HG02623 (cell line): ENCODE results near the gene LRRC49.

Source experiments
- ATAC-seq: cut with Tn5 transposase; IDR thresholded peaks from one replicate; pipeline ENCODE4 v1.9.1; 2021; ENCODE audit warnings: moderate library complexity; ENCODE audit not compliant: unreplicated experiment

LRRC49 gene

DNA sequence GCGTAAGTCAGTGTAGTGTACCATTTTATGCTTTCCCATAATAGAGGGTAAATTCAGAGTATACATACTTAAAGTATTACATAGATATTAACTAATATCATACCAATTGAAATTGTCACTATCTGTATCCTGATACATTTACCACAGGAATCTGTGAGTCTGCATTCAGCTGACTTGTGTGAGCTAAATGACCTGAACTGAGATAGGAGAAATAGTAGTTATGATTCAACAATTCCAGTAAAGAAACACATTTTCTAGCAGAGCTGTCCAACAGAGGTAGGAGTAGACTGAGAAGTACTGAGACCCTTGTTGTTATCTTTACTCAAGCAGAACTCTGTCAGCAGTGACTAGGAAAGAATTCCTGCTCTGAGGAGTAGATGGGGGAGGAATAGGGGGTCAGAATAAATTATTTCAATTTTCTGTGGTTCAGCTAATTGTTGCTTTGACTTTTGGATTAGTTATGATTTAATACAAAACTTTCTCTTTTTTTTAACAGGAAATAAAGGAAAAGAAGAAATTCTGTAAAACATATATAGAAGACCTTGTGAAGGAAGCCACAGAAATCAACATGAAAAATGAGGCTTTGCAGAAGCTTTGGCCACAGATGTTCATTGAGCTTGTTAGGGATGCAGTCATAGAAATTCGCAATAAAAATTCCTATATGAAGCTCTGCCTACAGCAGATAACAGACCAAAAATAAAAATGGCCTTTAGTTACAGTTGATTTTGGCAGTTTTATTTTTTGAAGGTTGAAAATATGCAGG, 156.5 kb downstream of the LRRC49 start:
- ATAC-seq: no peak

DNA sequence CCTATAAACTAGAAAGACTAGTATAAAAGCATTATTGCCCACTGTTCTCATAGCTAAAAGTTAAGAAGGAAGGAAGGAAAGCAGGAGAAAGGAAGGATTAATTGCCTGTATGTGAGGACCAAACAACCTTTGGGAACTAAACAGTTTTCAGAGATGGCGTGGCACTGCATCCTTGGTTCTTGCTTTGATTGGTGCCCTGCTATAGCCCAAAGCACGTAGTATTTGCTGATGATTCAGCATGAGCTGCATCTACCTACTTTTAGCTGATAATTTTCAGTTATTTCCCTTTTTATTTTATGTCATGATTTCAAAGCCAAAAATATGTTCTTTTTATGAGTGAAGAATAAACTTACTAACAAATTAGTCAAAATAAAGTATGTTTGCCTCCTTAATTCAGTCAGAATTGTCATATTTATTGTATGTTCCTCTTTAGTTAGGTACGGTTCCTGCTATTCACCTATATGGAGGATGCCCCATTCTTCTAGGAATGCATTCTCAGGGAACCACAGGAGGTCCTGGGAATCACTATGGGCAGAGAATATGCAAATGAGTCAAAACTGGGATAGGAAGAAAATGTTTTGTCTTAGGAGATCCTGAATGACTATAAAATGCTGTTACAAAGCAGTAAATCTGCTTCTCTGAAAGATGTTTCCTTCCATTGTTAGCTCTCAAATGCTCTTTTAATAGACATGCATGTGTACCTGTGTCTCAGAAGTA, 157.2 kb downstream of the LRRC49 start:
- ATAC-seq: no peak

DNA sequence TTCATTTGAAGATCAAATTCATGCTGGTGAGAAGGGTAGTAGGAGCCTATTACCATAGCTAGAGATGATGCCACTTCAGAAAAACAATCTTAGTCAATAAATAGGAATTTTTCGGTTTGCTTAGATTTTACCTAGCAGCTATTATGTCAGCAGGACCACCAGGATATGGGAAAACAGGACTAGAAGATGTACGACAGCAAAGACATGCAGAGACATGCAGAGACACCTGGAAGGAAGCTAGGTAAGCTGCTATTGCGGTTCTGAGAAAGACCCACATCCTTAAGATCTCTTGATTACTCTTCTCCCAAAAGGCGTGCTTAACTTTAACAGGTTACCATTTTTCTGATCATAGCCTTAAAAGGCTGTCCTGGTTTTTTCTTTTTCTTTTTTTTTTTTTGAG, 157.8 kb downstream of the LRRC49 start:
- no peak for ATAC-seq

DNA sequence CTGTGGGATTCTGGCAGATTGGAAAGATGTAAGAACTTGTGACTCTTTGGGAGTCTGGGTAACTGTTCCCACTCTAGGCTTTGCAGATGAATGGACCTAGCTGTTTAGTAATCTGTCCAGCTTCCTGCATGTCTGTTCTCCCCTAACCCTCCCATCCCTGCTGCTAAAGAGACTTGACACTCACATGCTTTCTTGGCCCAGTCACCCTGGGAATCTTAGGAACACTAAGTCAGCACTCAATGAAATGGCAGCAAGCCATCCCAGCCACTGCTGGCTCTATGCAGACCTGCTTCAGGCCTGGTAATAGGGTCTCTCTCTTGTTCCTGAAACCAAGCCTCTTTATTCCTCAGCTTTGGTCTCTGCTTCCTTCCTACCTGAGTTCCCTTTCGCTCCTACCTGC, 158.9 kb downstream of the LRRC49 start:
- no peak for ATAC-seq

DNA sequence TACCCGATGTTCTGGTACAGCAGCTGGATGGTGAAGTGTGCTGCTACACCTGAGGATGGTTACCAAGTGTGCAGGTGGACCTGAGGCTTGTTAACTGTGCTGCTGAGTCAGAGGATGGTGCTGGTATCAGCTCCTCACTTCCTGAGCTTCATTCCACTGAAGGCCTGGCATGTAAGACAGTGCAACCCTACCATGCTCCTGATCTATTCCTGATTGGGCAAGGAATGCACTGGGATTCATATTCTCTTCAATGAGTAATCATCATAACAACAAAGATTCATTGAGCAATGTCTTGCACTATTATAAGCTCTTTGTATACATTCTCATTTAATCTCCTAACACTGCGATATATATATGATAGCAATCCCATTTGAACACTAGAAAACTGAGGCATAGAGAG, 159.7 kb downstream of the LRRC49 start:
- ATAC-seq: no peak

DNA sequence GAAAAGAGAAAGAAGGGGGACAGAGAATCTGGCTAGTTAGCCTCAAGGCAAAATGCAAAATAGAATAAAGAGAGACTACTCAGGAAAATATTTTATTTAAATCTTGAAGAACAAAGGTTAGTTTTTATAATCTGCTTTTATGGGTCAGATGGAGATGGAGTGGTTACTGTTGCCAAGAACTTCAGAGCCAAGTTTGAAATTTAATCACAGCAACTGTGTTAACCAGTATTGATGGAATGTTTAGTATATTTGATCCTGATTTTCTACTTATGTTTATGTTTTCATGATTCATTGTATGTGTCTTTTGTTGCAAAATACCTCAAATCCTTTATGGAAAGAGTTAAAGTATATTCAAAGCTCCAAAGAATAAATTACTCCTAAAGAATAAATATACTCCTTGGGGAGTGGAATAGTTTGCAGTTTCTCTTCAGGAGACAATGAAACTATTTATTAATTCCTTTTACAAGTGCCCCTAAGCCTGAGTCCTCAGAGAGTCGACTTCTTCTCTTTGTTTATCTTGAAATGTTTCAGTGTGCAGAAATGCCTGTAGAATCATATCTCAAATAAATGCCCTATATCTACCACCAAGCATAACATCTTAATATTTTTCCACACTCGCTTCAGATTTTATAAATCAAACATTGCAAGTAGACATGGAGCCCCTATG, 161.8 kb downstream of the LRRC49 start:
- no peak for ATAC-seq

DNA sequence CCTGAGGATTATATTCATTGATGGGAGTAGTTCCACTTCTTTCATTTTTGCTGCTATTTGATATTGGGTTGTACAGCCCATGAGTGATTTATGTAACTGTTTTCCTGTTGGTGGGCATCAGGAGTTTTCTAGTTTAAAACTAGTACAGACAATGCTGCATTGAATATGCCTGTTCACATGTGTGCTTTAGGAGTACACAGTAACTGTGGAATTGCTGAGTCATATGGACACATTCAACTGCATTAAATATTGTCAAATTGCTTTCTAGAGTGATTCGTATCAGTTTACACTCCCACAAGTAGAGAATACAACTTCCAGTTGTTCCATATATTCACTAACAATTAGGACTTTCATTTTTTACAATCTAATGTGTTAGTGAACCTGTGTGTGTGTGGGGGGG, 162.8 kb downstream of the LRRC49 start:
- no peak for ATAC-seq

DNA sequence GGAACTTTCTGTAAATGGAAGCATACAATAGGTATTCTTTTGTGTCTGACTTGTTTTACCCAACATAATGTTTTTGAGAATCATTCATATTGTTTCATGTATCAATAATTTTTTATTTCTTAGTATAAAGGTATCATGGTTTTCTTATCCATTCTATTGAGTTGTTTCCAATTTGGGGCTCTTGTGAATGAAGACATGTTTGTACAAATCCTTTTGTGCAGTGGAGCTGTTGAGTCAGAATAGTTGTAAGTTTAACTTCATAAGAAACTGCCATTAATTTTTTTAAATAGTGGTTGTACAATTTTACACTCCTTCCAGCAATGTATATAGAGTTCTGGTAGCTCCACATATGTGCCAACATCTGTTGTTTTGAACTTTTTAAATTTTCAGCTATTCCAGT, 163.5 kb downstream of the LRRC49 start:
- no peak for ATAC-seq

DNA sequence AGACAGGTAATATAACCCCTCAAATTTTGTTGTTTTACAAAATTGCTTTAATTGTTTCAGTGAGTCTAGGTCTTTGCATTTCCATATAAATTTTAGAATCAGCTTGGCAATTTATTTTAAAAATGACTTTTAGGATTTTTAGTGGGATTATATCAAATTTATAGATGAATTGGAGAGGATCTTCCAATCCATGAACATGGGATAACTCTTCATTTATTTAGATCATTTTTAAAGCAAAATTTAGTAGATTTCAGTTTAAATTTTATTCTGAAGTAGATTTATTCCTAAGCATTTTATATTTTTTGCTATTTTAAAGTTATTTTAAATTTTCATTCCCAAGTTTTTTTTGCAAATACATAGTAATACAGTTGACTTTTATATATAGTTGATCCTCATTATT, 164.5 kb downstream of the LRRC49 start:
- no peak for ATAC-seq

DNA sequence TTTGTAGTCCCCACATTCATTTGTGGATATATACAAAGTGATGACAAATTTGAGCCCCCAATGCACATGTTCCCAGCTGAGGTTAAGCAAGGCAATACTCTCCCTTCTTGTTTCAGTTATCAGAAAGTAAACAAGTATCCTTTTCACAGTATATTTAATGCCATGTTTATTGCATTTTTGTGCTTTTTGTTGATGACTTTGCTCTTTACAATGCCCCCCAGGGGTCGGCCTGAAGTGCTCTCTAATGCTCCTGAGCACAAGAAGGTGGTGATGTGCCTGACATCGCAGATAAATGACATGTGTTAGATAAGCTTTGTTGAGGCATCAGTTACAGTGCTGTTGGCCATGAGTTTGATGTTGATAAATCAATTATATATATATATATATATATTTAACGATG, 165.0 kb downstream of the LRRC49 start:
- ATAC-seq: no peak

DNA sequence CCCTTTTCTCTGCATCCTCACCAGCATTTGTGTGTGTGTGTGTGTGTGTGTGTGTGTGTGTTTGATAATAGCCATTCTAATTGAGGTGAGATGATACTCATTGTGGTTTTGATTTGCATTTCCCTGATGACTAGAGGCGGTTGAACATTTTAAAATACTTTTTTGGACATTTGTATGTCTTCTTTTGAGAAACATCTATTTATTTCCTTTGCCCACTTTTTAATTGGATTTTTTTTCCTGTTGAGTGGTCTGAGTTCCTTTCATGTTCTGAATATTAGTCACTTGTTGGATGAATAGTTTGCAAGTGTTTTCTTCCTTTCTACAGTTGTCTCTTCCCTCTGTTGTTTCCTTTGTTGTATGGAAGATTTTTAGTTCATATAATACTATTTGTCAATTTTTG, 168.4 kb downstream of the LRRC49 start:
- no peak for ATAC-seq

DNA sequence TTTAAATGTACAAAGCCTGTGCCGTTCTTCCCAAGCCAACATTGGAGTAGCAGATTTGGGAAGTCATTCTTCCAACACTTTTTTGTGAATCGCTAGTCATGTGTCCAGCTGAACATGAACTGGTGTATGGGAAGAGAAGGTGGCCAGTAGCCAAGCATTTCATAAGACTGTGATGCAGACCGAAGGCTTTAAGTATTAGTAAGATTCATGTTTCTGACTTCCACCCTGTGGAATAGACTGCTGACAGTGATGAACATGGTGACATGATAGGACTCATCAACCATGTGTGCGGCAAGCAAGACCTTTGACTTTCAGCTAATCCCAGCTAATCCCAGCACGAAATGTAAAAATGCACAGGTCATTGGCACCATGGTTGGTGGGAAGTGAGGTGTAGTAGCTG, 174.4 kb downstream of the LRRC49 start:
- no peak for ATAC-seq

DNA sequence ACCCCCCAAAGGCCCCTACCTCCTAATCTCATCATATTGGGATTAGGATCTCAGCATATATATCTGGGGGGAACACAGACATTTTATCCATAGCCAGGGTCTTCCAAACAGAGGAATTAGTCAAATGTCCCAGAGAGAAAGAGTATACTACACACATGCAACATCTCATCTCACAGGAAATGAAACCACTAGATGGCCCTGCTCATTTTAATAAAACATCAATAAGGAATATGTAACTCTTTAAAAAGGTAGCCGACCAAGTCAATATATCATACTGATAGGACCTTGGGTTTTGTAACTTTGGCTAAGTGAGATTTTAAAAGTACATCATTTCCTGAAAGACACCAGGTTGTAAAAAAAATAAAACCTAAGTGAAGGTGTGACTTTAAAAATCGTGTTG, 177.1 kb downstream of the LRRC49 start:
- no peak for ATAC-seq

DNA sequence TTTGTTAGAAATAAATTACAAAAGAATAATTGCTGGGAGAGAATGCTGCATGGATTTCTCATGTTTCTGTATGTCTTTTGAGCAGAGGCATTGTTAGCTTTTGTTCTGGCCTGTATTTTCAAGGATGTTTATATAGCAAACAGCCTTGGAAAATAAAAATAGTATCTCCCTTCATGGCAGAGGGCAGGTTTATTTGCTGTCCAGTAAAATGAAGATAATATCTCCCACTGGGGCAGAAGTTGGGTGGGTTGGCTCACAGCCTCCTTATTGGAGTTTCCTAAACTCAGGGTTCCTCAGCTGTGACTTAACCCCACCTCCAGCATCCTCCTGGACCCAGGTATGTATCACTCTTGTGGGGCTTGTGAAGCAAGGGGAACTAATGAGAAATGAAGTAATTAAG, 178.9 kb downstream of the LRRC49 start:
- ATAC-seq: no peak

DNA sequence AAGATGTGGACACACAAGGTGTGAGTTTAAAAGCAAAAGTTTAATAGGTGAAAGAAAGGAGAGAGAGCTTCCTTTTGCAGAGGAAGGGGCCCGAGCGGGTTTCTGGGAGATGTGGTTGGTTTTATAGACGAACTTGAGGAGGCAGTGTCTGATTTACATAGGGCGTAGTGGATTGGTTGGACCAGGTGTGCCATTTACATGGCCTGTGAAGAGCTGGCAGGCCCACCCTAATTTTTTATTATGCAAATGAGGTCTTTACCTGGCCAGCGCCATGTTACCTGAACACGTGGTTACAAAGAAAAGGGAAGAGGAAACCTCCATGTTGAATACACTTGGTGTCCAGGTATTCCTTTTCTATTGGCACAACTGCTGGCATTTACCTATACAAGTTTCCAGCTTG, 179.8 kb downstream of the LRRC49 start:
- ATAC-seq: no peak

DNA sequence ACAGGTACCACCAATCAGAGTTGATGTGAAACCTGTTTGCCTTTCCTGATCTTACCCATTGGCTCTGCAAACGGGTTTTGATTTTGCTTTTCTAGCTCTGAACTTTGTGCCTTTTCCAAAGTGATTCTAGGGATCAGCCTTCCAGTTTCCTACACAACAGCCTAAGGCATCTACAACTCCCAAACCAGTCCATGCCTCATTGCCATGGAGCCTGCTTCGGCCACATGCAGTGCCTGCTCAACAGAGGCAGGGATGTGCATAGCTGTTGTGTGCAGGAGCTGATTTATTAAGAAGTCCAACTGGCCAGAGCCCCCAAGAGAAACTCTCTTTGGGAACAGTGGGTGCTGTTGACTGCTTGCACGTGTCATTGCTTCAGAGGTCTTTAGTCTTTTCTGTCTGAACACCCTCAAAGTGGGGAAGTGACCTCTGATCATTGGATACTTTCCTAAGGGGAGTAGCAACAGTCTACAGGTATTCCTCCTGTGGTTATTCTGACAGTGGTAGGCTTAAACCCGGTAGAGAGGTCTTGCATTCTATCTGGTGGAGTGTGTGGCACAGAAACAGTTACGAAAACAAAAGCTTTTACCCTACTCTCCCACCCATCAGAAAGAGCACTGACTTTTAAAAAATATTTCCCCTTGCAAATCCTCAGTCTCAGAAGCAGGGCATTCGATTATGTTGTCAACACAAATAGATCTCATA, 186.0 kb downstream of the LRRC49 start:
- no peak for ATAC-seq

DNA sequence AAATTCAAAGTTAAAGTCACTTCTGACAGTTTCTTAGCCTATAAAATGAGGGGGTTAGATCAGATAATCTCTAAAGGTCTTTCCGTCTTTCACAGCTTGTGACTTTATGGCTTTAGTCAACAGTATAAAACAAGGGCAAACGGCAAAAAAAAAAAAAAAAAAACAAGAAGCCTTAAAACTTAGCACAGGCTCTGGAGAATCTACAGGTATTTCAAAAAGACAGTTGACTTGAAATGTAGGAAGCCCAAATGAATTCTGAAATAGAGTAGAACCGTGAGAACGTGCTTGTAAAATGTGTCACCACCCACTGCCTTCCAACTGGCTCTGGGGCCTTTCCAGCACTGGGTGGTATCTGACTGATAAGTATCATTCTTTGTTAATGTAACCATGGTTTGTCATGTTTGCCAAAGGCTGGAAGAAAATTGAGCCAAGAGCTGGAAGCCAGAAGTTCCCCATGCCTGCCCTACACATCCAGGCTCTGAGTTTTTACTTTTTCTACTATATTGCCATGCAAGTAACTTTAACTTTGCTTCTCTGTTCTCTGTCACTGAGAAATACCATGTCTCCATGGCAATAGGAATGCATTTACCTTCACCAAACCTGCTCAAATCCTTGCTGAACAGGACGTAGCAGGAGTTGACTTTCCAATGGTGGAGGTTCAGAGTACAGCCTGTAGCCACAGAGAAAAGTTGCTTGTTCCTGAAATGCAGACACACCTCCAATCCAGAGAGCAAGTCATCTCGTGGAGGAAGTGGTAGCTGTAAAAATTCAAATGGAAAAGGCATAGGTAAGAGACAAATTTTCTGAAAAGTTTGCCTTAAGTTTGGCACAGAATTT, 186.8 kb downstream of the LRRC49 start:
- ATAC-seq: no peak

DNA sequence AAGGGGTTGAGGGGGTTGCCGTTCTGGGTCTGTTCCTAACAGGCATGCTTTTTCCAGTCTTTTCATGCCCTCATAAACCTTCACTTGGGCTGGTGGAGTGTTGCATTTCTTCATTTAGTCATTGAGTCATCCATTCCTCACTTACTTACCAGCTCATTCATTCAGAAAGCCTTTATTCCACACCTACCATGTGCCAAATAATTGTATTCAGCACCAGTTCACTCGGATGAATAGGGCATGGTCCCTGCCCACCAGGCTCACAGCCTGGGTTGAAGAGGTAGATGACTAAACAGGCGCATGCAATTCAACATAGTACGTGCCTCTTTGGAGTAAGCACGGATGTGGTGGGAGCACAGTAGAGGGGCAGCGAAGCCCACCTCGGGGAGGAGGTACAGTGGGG, 187.5 kb downstream of the LRRC49 start:
- no peak for ATAC-seq

DNA sequence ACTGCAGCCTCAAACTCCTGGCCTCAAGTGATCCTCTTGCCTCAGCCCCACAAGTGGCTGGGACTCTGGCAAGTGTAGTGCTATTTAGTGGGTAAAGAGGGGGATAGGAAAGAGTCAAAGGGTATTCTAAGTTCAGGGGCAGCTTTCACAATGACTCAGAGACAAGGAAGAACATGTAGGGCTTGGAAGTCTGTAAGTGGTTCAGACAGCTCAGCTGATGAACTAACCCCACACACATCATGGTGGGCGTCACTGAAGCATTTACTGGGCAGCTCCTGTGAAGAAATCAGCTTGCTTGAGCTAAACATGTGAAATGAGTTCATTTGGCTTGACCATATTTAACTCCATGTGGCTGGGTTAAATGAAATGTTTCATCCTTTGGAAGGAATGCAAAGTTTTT, 188.1 kb downstream of the LRRC49 start:
- ATAC-seq: no peak

DNA sequence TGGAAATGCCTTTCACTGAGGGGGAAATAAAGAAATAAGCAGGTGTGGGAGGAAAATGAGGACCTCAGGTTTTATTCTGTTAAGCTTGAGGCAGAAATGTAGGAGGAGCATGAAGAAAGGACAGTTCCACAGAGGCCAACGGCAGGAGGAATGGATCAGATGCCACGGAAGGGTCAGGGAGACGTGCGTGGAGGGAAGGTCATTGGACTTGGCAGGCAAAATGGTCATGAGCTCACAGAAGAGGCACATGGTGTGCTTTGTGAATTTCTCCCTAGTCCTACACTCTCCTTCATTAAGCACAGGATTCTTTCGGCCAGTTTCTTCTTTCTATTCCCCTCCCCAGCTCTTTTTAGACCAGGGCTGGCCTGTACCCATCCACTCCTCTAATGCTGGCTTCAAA, 190.2 kb downstream of the LRRC49 start:
- no peak for ATAC-seq

DNA sequence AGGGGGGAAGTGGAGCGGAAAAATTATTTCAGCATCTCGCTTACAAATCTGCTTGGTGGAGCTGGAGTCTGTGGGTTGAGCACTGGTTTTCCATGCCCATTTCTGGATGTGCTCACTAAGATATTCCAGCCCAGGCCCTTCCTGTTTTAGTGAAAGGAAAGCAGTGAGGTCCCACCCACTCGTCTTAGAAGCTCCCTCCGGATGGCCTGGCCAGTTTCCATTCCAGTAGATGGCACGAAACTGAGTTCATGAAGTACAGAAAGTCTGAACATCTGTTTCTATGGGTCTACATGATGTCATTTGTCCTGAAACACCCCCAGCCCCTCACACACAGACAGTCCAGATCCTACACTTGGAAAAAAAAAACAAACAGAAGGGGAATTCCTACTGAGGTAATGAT, 190.7 kb downstream of the LRRC49 start:
- ATAC-seq: no peak
